ENCODE measurements around the gene TMPRSS4. TPM values are rescaled to one million over a fixed set of nuclear protein-coding genes. Genes with fewer than 3 reads are reported as not detected.

The TMPRSS4 gene
- total RNA-seq, 1 donor from 2014 or later = not detected

DNA sequence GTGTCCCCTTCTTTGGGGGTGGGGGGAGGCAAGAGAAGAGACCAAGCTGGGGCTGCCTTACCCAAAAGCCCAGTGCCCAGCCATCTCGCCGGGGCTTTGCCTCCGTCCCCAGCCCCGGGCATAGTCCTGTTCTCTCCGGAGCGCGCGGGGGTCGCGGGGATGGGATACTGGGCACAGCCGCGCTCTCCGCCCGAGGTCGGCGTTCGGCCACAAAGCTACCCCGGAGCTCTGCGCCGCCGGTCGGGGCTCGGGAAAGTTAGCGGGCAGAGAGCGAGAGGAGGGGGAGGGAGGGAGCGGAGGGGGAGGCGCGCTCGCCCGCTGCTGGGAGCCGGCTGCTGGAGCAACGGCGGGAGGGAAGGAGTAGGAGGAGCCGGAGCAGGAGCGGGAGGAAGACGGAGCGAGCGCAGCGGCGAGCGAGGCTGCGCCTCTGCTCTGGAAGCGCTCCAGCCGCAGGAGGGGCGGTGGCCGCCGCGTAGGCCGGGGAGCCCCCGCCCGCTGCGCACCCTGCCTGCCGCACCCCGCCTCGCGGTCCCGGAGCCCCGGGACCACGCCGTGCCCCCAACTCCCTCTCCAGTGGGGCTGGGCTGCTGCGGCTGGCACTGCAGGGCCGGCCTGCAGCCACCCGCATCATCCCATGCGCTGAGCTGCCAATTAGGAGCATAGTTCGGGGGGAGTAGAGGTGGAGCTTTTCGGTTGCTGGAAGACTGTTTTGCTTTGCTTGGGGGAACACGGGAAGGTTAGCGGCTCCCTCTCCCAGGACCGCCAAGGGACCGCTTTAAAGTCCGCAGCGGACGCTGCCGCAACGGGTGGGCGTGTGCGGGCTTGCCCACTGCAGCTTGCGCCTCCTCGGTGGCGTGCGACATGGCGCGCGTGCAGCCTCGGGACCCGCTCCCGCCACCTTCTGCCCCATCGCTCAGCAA is 75.9 kb downstream of the TMPRSS4 start, which contains the start of gene SCN4B:
Gene SCN4B, minus strand, starts transcription at position 272 of the 920 bp plus-strand sequence. Its CDS starts 150 bp downstream, at position 122.
- intact Hi-C loops (cut with micrococcal nuclease) = loop anchor here (1.0 kb wide), 1 partner anchor 8 kb away; no protein-coding TSS in a partner anchor
- Mint-ChIP-seq H3K36me3 (ENCODE audit: low read depth) (no peaks in the 10 kb centered on the region), H3K4me1 (ENCODE audit: low read depth) (peaks cover 9% of the 10 kb centered on the region), H3K9me3 (no peaks in the 10 kb centered on the region), H3K27me3 (ENCODE audit: insufficient read depth) (peaks cover 70% of the 10 kb centered on the region), H3K27ac (no peak within 1 kb of the TSS), H3K4me3 (peak within 1 kb of the TSS; percentile 59)
- no peak for DNase-seq (ENCODE audit: low spot score)

DNA sequence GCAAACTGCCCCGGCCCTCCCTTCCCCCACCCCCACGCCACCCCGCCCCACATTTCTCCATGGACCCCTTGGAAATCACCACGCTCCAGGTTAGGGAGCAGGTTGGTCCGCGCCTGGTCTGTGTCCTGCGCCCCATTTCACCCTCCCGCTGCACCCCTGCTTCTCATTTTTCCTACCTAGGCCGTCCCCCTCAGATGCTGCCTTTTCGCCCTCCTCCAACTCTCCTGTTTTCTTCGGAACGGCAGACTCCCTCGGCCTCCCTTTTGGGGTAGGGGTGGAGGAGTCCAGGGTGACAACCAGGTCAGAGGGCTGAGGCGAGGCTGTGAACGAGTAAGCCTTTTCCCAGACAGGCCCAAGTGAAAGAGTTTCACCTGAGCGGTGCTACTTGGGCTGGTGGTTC is 76.6 kb downstream of the TMPRSS4 start:
- Mint-ChIP-seq H3K4me3 (peak overlapping the region; percentile 59), H3K9me3 (no peaks in the 10 kb centered on the region), H3K4me1 (ENCODE audit: low read depth) (peaks cover 9% of the 10 kb centered on the region), H3K27me3 (ENCODE audit: insufficient read depth) (peaks cover 76% of the 10 kb centered on the region), H3K36me3 (ENCODE audit: low read depth) (no peaks in the 10 kb centered on the region), H3K27ac (no peak overlapping the region)
- intact Hi-C loops (cut with micrococcal nuclease) = loop anchor here (1.0 kb wide), 1 partner anchor 8 kb away; no protein-coding TSS in a partner anchor
- no peak for DNase-seq (ENCODE audit: low spot score)

GRCh38 chr11:118153976-118154375 is 77.1 kb downstream of the TMPRSS4 start:
- Mint-ChIP-seq H3K4me1 (ENCODE audit: low read depth) (peaks cover 9% of the 10 kb centered on the region), H3K9me3 (no peaks in the 10 kb centered on the region), H3K36me3 (ENCODE audit: low read depth) (no peaks in the 10 kb centered on the region), H3K4me3 (peak overlapping the region; percentile 59), H3K27me3 (ENCODE audit: insufficient read depth) (peaks cover 79% of the 10 kb centered on the region), H3K27ac (no peak overlapping the region)
- intact Hi-C loops (cut with micrococcal nuclease) = loop anchor here (1.0 kb wide), 1 partner anchor 9 kb away; no protein-coding TSS in a partner anchor
- no peak for DNase-seq (ENCODE audit: low spot score)

DNA sequence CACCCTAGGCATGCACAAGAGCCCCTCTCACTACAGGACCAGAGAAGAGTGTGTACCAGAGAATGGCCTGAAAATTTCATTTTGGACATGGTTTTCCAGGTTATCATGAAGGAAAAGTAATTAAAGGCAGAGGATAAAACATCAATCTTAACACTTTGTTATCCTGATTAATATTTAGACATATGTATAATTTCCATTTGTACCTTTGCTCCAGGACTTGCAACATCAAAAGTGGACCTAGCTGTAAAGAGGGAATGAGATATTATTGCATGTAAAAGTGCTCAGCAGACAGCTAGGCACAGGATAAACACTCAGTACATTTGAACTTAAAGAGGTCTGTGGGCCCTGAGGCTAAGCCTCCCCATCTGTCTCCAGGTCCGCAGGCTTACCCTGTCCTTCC is 77.8 kb downstream of the TMPRSS4 start:
- no peaks in the 10 kb centered on the region for H3K9me3 Mint-ChIP-seq
- intact Hi-C loops (cut with micrococcal nuclease) = no loop called here
- H3K27me3 Mint-ChIP-seq (ENCODE audit: insufficient read depth) = peaks cover 82% of the 10 kb centered on the region
- no peaks in the 10 kb centered on the region for H3K36me3 Mint-ChIP-seq (ENCODE audit: low read depth)
- peaks cover 9% of the 10 kb centered on the region for H3K4me1 Mint-ChIP-seq (ENCODE audit: low read depth)
- DNase-seq (ENCODE audit: low spot score) = no peak
- H3K27ac Mint-ChIP-seq = no peak overlapping the region
- no peak overlapping the region for H3K4me3 Mint-ChIP-seq

DNA sequence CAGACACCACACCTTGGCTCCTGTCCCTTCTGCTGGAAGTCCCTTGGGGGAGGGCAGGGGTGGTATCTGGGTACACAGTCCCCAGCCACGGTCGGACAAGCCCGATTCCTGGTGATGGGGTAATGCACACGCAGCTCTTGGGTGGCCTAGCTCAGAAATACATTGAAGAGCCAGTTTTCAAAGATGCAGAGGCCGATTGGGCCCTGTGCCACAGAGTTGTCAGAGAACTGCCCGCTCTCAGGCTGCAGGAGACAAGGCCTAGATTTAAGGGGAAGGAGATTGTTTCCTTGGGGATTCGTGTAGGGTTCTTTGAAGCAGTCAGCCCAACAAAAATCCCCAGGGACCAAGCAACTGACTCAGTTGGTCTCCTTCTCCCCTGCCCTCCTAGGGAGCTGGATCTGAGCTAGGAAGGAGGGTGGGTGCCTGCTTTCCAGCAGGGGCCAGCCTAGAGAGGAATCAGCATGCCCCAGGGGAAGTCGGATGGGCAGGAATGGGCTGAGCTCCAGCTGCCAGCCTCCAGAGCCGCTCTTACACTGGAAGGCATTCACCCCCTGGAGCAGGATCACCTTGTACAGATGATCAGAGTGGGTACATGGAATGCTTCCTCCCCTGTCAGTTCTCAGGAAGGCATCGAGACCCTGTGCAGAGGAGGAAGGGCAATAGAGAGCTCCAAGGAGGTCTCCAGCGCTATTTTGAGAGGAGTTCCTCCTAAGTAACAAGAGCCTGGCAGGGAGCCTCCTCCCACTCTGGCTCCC is 79.1 kb downstream of the TMPRSS4 start:
- no peaks in the 10 kb centered on the region for H3K9me3 Mint-ChIP-seq
- H3K36me3 Mint-ChIP-seq (ENCODE audit: low read depth) = no peaks in the 10 kb centered on the region
- intact Hi-C loops (cut with micrococcal nuclease) = no loop called here
- H3K27me3 Mint-ChIP-seq (ENCODE audit: insufficient read depth) = peaks cover 74% of the 10 kb centered on the region
- H3K4me3 Mint-ChIP-seq = no peak overlapping the region
- no peak overlapping the region for H3K27ac Mint-ChIP-seq
- peaks cover 9% of the 10 kb centered on the region for H3K4me1 Mint-ChIP-seq (ENCODE audit: low read depth)
- DNase-seq (ENCODE audit: low spot score) = no peak

GRCh38 chr11:118156531-118157185 is 79.8 kb downstream of the TMPRSS4 start:
- no peak for DNase-seq (ENCODE audit: low spot score)
- no peak overlapping the region for H3K4me3 Mint-ChIP-seq
- H3K27ac Mint-ChIP-seq = no peak overlapping the region
- H3K27me3 Mint-ChIP-seq (ENCODE audit: insufficient read depth) = peaks cover 68% of the 10 kb centered on the region
- peaks cover 9% of the 10 kb centered on the region for H3K4me1 Mint-ChIP-seq (ENCODE audit: low read depth)
- no peaks in the 10 kb centered on the region for H3K9me3 Mint-ChIP-seq
- no peaks in the 10 kb centered on the region for H3K36me3 Mint-ChIP-seq (ENCODE audit: low read depth)
- intact Hi-C loops (cut with micrococcal nuclease) = no loop called here

GRCh38 chr11:118157186-118157895 is 80.5 kb downstream of the TMPRSS4 start:
- intact Hi-C loops (cut with micrococcal nuclease) = no loop called here
- Mint-ChIP-seq H3K27ac (no peak overlapping the region), H3K36me3 (ENCODE audit: low read depth) (no peaks in the 10 kb centered on the region), H3K27me3 (ENCODE audit: insufficient read depth) (peaks cover 68% of the 10 kb centered on the region), H3K4me1 (ENCODE audit: low read depth) (peaks cover 9% of the 10 kb centered on the region), H3K4me3 (no peak overlapping the region), H3K9me3 (no peaks in the 10 kb centered on the region)
- DNase-seq (ENCODE audit: low spot score) = no peak

DNA sequence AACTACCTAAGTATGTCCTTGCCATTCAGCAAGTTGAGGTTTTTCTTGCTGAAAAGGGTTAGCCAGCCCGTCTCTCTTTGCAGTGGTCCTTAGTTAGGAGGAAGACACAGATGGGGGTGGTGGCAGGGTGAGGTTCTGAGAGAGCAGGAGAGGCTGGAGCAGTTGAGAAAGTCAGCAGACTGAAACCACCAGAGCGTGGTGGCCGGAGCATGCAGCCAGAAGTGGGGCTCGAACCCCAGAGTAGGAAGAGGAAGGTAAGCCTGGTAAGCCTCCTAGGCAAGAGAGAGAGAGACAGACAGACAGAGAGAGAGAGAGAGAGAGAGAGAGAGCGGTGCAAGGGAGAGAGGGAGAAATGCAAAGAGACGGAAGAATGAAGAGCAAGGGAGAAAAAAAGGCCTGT is 84.9 kb downstream of the TMPRSS4 start:
- Mint-ChIP-seq H3K36me3 (ENCODE audit: low read depth) (no peaks in the 10 kb centered on the region), H3K27ac (no peak overlapping the region), H3K4me3 (no peak overlapping the region), H3K4me1 (ENCODE audit: low read depth) (peaks cover 5% of the 10 kb centered on the region), H3K27me3 (ENCODE audit: insufficient read depth) (peaks cover 40% of the 10 kb centered on the region), H3K9me3 (no peaks in the 10 kb centered on the region)
- no peak for DNase-seq (ENCODE audit: low spot score)
- intact Hi-C loops (cut with micrococcal nuclease) = no loop called here

DNA sequence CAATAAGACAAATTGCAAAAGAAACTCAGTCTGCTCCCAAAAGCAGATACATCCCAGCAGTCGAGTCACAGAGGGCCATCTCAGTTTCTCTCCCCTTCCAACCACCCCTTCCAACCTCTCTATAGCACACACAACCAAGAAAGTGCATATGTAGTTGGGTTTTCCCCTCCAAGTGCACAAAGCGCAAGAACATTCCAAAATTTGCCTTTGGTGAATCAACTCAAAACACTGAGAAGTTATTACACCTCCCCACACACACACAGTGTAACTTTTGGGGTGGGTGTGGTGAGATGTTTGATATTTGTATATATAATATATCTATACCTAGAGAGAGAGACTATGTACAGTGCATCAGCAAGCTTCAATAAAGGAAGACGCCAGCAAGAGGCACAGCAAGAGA is 86.0 kb downstream of the TMPRSS4 start:
- Mint-ChIP-seq H3K27me3 (ENCODE audit: insufficient read depth) (peaks cover 31% of the 10 kb centered on the region), H3K4me3 (no peak overlapping the region), H3K36me3 (ENCODE audit: low read depth) (no peaks in the 10 kb centered on the region), H3K27ac (no peak overlapping the region), H3K9me3 (no peaks in the 10 kb centered on the region), H3K4me1 (ENCODE audit: low read depth) (no peaks in the 10 kb centered on the region)
- intact Hi-C loops (cut with micrococcal nuclease) = no loop called here
- DNase-seq (ENCODE audit: low spot score) = no peak

GRCh38 chr11:118163494-118163893 is 86.6 kb downstream of the TMPRSS4 start:
- H3K27ac Mint-ChIP-seq = no peak overlapping the region

DNA sequence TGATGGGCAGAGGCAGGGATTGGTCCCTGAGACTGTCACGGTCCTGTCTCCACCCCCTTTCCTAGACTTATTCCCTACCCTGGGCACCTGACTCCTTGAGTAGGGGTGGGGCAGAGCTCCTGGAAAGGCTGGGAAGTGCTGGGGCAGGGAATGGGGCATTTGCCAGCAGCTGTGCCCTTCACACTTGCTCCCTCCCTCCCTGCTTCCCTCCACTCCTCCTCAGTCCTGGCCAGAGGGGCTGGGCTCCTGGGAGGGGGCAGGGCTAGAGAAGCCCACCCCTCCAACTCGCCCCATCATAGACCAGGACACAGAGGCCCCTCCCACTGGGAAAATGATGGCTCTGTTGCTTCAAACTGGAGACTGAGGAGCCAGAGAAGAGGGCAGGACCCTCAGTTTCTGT is 88.0 kb downstream of the TMPRSS4 start:
- H3K27me3 Mint-ChIP-seq (ENCODE audit: insufficient read depth) = peaks cover 26% of the 10 kb centered on the region
- no peaks in the 10 kb centered on the region for H3K4me1 Mint-ChIP-seq (ENCODE audit: low read depth)
- no peak for DNase-seq (ENCODE audit: low spot score)
- H3K4me3 Mint-ChIP-seq = no peak overlapping the region
- H3K9me3 Mint-ChIP-seq = no peaks in the 10 kb centered on the region
- intact Hi-C loops (cut with micrococcal nuclease) = no loop called here
- no peaks in the 10 kb centered on the region for H3K36me3 Mint-ChIP-seq (ENCODE audit: low read depth)
- no peak overlapping the region for H3K27ac Mint-ChIP-seq

More at GRCh38 chr11:118163494-118163893, 86.6 kb downstream of the TMPRSS4 start:
- Mint-ChIP-seq H3K4me3 (no peak overlapping the region), H3K4me1 (ENCODE audit: low read depth) (no peaks in the 10 kb centered on the region), H3K9me3 (no peaks in the 10 kb centered on the region), H3K27me3 (ENCODE audit: insufficient read depth) (peaks cover 31% of the 10 kb centered on the region), H3K36me3 (ENCODE audit: low read depth) (no peaks in the 10 kb centered on the region)
- no peak for DNase-seq (ENCODE audit: low spot score)
- intact Hi-C loops (cut with micrococcal nuclease) = no loop called here

DNA sequence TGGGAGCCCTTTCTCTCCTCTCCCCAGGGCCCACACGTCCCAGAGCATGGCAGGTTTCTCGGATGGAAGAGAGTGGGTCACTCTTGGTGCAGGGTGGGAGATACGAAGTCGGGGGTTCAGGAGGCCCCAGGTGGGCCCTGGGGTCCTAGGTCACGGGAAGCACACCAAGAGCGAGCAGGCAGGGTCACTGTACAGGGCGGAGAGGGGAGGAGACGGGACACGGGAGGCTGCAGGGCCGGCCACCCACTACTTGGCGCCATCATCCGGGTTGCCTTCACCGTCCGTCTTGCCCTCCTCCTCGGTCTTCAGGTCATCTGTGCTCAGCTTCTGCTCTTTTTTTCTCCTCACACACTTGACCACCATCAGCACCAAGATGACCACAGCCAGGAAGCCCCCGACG is 89.8 kb downstream of the TMPRSS4 start:
- H3K36me3 Mint-ChIP-seq (ENCODE audit: low read depth) = no peaks in the 10 kb centered on the region

More for the DNA sequence above, 89.8 kb downstream of the TMPRSS4 start:
- DNase-seq (ENCODE audit: low spot score) = no peak
- intact Hi-C loops (cut with micrococcal nuclease) = no loop called here
- no peaks in the 10 kb centered on the region for H3K9me3 Mint-ChIP-seq
- H3K4me3 Mint-ChIP-seq = no peak overlapping the region
- H3K4me1 Mint-ChIP-seq (ENCODE audit: low read depth) = peaks cover 2% of the 10 kb centered on the region
- H3K27ac Mint-ChIP-seq = no peak overlapping the region
- peaks cover 26% of the 10 kb centered on the region for H3K27me3 Mint-ChIP-seq (ENCODE audit: insufficient read depth)

All from activated T-helper 1 cell treated with anti-CD3 and anti-CD28 coated beads, Interleukin-12 subunit alpha, Interleukin-12 subunit beta, Interleukin-2, Interleukin-4 antibody, amounts not matched to agents 30 ng/mL and 10 ng/mL and 1 ng/mL, durations not matched to agents 14 hours and 24 hours and 36 hours (primary cell).